ENCODE measurements around the gene PATE3. TPM values are rescaled to one million over a fixed set of nuclear protein-coding genes. Genes with fewer than 3 reads are reported as not detected.

PATE3 gene
- total and polyA plus RNA-seq, 5 donors: not detected

Other genes with a start within 250 kb of the PATE3 start
- 10 to 100 TPM; 60.2 to 69.2 (median 64.0) TPM for gene EI24, start 218.7 kb upstream of the PATE3 start, total RNA-seq
- 33.8 TPM for gene EI24, start 218.7 kb upstream of the PATE3 start, polyA plus RNA-seq
- 10 to 100 TPM; 62.2 to 90.9 (median 74.9) TPM for gene STT3A, start 195.3 kb upstream of the PATE3 start, total RNA-seq
- 33.0 TPM for gene STT3A, start 195.3 kb upstream of the PATE3 start, polyA plus RNA-seq
- 1 to 10 TPM in 3 of 4 donors, under 1 TPM in 1; 0.68 to 2.5 (median 1.8) TPM for gene CHEK1, start 163.0 kb upstream of the PATE3 start, total RNA-seq
- 0.32 TPM for gene CHEK1, start 163.0 kb upstream of the PATE3 start, polyA plus RNA-seq
- gene ACRV1, start 107.3 kb upstream of the PATE3 start, total RNA-seq: not detected
- not detected for gene ACRV1, start 107.3 kb upstream of the PATE3 start, polyA plus RNA-seq
- gene PATE1, start 41.8 kb upstream of the PATE3 start, total RNA-seq: not detected
- gene PATE1, start 41.8 kb upstream of the PATE3 start, polyA plus RNA-seq: not detected
- not detected for gene PATE2, start 9.3 kb upstream of the PATE3 start, total RNA-seq
- gene PATE2, start 9.3 kb upstream of the PATE3 start, polyA plus RNA-seq: not detected
- not detected for gene PATE4, start 45.2 kb downstream of the PATE3 start, total RNA-seq
- gene PATE4, start 45.2 kb downstream of the PATE3 start, polyA plus RNA-seq: not detected
- gene HYLS1, start 99.5 kb downstream of the PATE3 start, total RNA-seq: 1 to 10 TPM; 4.3 to 7.2 (median 5.2) TPM
- 4.9 TPM for gene HYLS1, start 99.5 kb downstream of the PATE3 start, polyA plus RNA-seq
- gene PUS3, start 115.1 kb downstream of the PATE3 start, total RNA-seq: 1 to 10 TPM; 6.1 to 9.5 (median 9.2) TPM
- 5.7 TPM for gene PUS3, start 115.1 kb downstream of the PATE3 start, polyA plus RNA-seq
- not detected for gene DDX25, start 116.4 kb downstream of the PATE3 start, total RNA-seq
- 0.05 TPM for gene DDX25, start 116.4 kb downstream of the PATE3 start, polyA plus RNA-seq
- gene VSIG10L2, start 157.9 kb downstream of the PATE3 start, total RNA-seq: under 1 TPM in 1 of 4 donors, not detected in 3; 0.50 TPM
- gene VSIG10L2, start 157.9 kb downstream of the PATE3 start, polyA plus RNA-seq: 0.29 TPM

Data from right cardiac atrium (tissue), 5 donors.